ENCODE results near the gene SNX9. TPM values are rescaled to one million over a fixed set of nuclear protein-coding genes. Genes with fewer than 3 reads are reported as not detected.

SNX9 gene
- total and polyA plus RNA-seq, 9 donors: 20.2 to 36.9 (median 27.1) TPM

DNA sequence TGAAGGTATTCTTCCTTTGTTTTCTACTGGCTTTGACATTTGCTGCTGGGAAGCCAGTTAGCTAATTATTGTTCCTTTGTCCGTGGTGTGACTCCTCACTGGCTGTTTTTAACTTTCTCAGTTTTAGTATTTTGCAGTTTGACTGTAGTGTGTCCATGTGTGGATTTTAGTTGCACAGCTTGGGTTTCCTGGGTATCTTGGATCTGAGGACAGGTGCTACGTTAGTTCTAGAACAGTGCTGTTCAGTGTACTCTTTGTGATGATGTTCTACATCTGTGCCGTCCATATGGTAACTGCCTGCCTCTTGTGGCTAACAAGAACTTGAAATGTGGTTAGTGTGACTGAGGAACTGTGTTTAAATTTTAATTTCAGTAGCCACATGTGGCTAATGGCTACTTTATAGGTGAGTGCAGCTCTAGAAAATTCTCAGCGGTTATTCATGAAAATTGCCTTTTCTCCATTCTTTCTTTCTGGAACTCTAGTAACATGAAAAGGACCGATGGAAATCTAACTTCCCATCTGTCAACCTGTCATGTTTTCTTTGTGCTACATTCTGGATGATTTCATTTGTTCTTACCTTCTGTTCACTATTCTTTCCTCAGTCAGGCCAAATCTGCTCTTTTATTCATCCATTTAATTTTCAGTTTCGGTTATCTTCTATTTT lies 7.4 kb downstream of the SNX9 start:
- Histone ChIP-seq H3K27ac (ENCODE audit: low read length) (no peak overlapping the region), H3K4me3 (ENCODE audit: low read length) (no peak overlapping the region), H3K36me3 (ENCODE audit: control insufficient read depth, insufficient read depth, low read length) (peaks cover 3% of the 10 kb centered on the region), H3K4me1 (ENCODE audit: control insufficient read depth, insufficient read depth, low read length) (peaks cover 10% of the 10 kb centered on the region), H3K9me3 (replicated peaks; ENCODE audit: control insufficient read depth, low read depth, low read length) (peaks cover 2% of the 10 kb centered on the region), H3K27me3 (ENCODE audit: control insufficient read depth, insufficient read depth, low read length) (no peaks in the 10 kb centered on the region)
- DNase-seq: peak; percentile 16
- WGBS (ENCODE audit: insufficient coverage): 64% methylated on average over 3 of the region's 6 CpGs

DNA sequence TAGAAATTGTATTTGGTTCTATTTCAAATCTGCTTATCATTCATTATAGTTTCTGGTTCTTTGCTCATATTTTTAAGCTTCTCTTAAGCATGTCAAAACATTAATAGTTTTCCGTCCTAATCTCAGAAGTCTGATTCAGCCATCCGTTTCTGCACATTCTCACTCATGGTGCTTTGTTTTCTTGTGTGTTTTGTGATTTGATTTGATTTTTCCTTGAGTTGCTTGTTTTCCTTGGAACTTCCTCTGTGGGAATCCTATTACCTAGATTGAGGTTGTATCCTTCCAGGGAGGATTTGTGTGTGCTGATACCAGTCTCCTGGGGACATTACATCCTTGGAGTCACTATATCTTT lies 7.9 kb downstream of the SNX9 start:
- H3K36me3 ChIP-seq (ENCODE audit: control insufficient read depth, insufficient read depth, low read length): peaks cover 3% of the 10 kb centered on the region
- H3K27ac ChIP-seq (ENCODE audit: low read length): no peak overlapping the region
- no peak for DNase-seq
- no peaks in the 10 kb centered on the region for H3K27me3 ChIP-seq (ENCODE audit: control insufficient read depth, insufficient read depth, low read length)
- H3K9me3 ChIP-seq (replicated peaks; ENCODE audit: control insufficient read depth, low read depth, low read length): peaks cover 2% of the 10 kb centered on the region
- WGBS (ENCODE audit: insufficient coverage): no CpG with 5 or more reads among the region's 2 CpGs
- peaks cover 10% of the 10 kb centered on the region for H3K4me1 ChIP-seq (ENCODE audit: control insufficient read depth, insufficient read depth, low read length)
- H3K4me3 ChIP-seq (ENCODE audit: low read length): no peak overlapping the region

DNA sequence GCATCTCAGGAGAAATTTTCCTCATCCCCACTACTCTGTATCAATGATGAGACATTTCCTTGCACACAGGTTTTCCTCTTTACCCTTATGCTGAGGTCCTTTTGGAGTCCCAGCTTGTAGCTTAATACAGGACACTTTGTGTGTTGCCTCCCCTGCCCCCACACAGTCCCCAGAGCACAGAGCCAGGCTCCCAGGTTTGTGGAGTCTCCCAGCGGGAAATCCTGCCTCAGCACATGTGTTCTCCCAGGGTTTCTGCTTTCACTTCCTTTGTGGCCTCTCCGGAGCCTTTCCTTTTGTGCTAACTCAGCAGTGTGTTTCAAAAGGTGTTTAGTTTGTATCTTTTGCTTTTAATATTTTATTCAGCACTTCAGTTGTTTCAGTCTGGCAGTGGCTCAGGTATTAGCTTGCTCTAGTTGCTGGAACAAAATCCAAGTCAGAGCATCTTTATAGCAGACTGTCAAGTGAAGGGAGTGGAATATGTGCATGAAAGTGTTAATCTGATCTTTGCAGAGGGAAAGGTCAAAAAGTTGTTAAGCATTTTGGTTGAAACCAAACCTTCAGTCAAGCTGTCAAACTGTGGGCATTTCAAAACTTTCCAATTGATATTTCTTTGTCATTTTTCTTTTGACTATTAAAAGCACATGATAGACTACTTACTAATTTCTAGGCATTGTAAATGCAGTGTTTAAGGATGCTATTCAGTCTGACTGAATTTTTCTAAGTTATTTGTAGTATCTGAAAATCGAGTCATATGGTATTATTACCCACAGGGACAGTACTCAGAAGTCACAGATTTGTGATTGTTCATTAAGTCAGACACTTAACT lies 8.6 kb downstream of the SNX9 start:
- WGBS (ENCODE audit: insufficient coverage): no CpG with 5 or more reads among the region's 3 CpGs
- Histone ChIP-seq H3K4me3 (ENCODE audit: low read length) (no peak overlapping the region), H3K4me1 (ENCODE audit: control insufficient read depth, insufficient read depth, low read length) (peaks cover 10% of the 10 kb centered on the region), H3K27me3 (ENCODE audit: control insufficient read depth, insufficient read depth, low read length) (no peaks in the 10 kb centered on the region), H3K27ac (ENCODE audit: low read length) (no peak overlapping the region), H3K36me3 (ENCODE audit: control insufficient read depth, insufficient read depth, low read length) (peaks cover 3% of the 10 kb centered on the region), H3K9me3 (replicated peaks; ENCODE audit: control insufficient read depth, low read depth, low read length) (peaks cover 2% of the 10 kb centered on the region)
- DNase-seq: peak; percentile 46

DNA sequence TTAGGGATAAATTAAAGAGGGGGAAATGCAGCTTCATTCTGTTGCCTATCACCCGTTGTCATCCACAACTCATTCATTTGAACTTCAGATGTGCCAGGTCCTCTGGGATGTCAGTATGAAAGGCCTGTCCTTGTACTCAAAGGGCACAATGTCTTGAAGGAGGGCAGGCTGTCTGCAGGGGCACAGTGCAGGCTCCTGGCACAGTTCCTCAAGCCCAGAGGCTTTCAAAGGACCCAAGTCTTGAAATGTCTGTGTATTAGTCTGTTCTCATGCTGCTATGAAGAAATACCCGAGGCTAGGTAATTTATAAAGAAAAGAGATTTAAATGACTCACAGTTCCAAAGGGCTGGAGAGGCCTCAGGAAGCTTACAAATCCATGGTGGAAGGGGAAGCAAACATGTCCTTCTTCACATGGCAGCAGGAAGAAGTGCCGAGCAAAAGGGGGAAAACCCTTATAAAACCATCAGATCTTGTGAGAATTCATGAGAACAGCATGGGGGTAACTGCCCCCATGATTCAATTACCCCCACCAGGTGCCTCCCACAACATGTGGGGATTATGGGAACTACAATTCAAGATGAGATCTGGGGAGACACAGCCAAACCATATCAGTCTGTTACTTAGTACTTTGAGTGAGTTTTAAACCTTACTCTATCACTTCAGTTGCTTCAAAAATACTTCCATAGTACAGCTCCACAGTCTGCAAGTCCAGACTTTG lies 9.4 kb downstream of the SNX9 start:
- Histone ChIP-seq H3K4me1 (ENCODE audit: control insufficient read depth, insufficient read depth, low read length) (peaks cover 10% of the 10 kb centered on the region), H3K27ac (ENCODE audit: low read length) (no peak overlapping the region), H3K4me3 (ENCODE audit: low read length) (no peak overlapping the region), H3K9me3 (replicated peaks; ENCODE audit: control insufficient read depth, low read depth, low read length) (peaks cover 2% of the 10 kb centered on the region), H3K36me3 (ENCODE audit: control insufficient read depth, insufficient read depth, low read length) (peaks cover 3% of the 10 kb centered on the region), H3K27me3 (ENCODE audit: control insufficient read depth, insufficient read depth, low read length) (no peaks in the 10 kb centered on the region)
- WGBS (ENCODE audit: insufficient coverage): no CpG with 5 or more reads among the region's 3 CpGs
- no peak for DNase-seq

DNA sequence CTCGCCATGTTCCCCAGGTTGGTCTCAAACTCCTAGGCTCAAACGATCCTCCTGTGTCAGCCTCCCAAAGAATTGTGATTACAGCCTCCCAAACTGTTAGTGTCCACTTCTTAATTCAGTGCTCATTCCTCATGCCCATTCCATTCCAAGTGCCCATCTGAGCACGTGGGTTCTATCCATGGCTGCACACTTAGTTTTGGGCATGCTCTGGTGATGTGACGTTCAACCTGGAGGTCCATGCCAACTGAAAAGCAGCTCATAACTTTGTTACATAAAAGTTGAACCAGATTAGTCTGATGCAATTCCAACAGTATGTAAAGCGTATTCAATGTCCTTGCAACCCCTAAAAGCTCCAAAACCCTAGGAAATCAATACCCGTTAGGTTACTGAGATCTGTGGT lies 11.5 kb downstream of the SNX9 start:
- peaks cover 10% of the 10 kb centered on the region for H3K4me1 ChIP-seq (ENCODE audit: control insufficient read depth, insufficient read depth, low read length)
- H3K9me3 ChIP-seq (replicated peaks; ENCODE audit: control insufficient read depth, low read depth, low read length): peaks cover 2% of the 10 kb centered on the region
- no peaks in the 10 kb centered on the region for H3K27me3 ChIP-seq (ENCODE audit: control insufficient read depth, insufficient read depth, low read length)
- no peak overlapping the region for H3K27ac ChIP-seq (ENCODE audit: low read length)
- no peak for DNase-seq
- H3K4me3 ChIP-seq (ENCODE audit: low read length): no peak overlapping the region
- WGBS (ENCODE audit: insufficient coverage): 86% methylated on average over 2 of the region's 6 CpGs
- peaks cover 3% of the 10 kb centered on the region for H3K36me3 ChIP-seq (ENCODE audit: control insufficient read depth, insufficient read depth, low read length)

DNA sequence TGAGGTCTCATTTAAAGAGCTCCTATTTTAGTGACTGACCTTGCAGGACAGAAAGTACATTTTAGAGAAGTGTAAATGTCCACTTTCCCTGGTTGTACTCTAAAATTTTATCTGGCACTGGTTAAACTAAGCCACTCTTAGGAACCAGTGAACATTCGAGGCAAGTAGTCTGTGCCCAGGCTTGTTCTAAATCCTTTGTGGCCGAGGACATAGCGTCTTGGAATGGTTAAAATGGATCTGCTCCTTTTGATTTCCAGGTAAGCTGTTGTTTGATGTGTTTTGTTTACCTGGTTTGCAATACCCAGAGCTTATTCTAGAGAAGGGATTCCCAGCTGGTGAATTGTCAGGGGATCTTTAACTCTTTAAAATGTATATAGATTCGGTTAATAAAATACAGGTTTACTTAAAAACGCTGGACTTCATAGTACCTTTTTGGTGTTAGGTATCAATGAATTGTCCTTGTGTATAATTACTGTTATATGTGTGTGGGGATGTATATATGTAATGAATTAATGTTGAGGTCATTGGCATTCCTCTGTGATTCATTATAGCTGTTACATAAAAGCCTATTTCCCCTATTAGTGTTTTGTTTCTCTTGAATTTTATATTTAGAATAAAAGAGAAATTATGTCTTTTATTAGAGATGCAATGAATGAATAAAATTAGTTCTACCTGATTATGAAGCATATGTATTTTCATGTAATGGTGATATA lies 15.8 kb downstream of the SNX9 start:
- Histone ChIP-seq H3K9me3 (replicated peaks; ENCODE audit: control insufficient read depth, low read depth, low read length) (no peaks in the 10 kb centered on the region), H3K36me3 (ENCODE audit: control insufficient read depth, insufficient read depth, low read length) (no peaks in the 10 kb centered on the region), H3K27me3 (ENCODE audit: control insufficient read depth, insufficient read depth, low read length) (no peaks in the 10 kb centered on the region), H3K27ac (ENCODE audit: low read length) (peak overlapping the region; percentile 29), H3K4me3 (ENCODE audit: low read length) (no peak overlapping the region), H3K4me1 (ENCODE audit: control insufficient read depth, insufficient read depth, low read length) (peaks cover under 1% of the 10 kb centered on the region)
- DNase-seq: no peak
- WGBS (ENCODE audit: insufficient coverage): 40% methylated on average over 2 of the region's 5 CpGs

DNA sequence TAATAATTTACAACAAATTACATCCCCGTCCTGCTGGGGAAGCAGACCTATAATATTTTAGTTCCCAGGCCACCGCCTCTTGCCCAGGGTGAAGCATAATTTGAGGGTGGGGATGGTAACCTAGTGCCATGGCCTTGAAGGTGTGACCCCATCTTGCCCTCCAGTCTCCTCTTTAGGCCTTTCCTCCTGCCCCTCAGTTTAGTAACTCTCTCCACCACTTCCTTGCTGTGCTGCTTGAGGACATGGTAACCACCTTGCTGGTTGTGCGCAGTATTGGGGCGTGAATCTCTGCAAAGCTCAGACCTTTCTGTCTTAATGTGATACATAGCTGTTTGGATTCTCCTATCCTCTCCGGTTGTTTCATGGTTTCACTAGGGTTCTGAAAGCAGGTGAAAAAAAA lies 16.6 kb downstream of the SNX9 start:
- Histone ChIP-seq H3K27me3 (ENCODE audit: control insufficient read depth, insufficient read depth, low read length) (no peaks in the 10 kb centered on the region), H3K4me1 (ENCODE audit: control insufficient read depth, insufficient read depth, low read length) (no peaks in the 10 kb centered on the region), H3K4me3 (ENCODE audit: low read length) (no peak overlapping the region), H3K9me3 (replicated peaks; ENCODE audit: control insufficient read depth, low read depth, low read length) (no peaks in the 10 kb centered on the region), H3K36me3 (ENCODE audit: control insufficient read depth, insufficient read depth, low read length) (no peaks in the 10 kb centered on the region), H3K27ac (ENCODE audit: low read length) (no peak overlapping the region)
- 83% methylated on average over 1 of the region's 5 CpGs for WGBS (ENCODE audit: insufficient coverage)
- no peak for DNase-seq

DNA sequence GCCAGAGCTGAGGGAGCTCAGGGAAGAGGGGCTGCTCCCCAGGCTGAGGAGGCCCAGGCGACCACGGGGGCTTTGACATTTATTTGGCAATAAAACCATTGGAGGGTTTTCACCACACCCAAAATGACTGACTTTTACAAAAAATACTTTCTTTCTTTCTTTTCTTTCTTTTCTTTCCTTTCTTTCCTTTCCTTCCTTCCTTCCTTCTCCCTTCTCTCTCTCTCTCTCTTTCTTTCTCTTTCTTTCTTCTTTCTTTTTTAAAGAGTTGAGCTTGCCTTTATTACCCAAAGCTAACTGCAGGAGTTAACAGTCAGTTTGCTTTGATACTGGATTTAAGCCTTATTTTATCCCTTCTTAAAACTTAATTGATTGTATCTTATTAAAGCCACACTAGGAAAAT lies 17.2 kb downstream of the SNX9 start:
- no CpG with 5 or more reads among the region's 2 CpGs for WGBS (ENCODE audit: insufficient coverage)
- Histone ChIP-seq H3K27ac (ENCODE audit: low read length) (no peak overlapping the region), H3K4me1 (ENCODE audit: control insufficient read depth, insufficient read depth, low read length) (no peaks in the 10 kb centered on the region), H3K9me3 (replicated peaks; ENCODE audit: control insufficient read depth, low read depth, low read length) (no peaks in the 10 kb centered on the region), H3K4me3 (ENCODE audit: low read length) (no peak overlapping the region), H3K36me3 (ENCODE audit: control insufficient read depth, insufficient read depth, low read length) (no peaks in the 10 kb centered on the region), H3K27me3 (ENCODE audit: control insufficient read depth, insufficient read depth, low read length) (no peaks in the 10 kb centered on the region)
- no peak for DNase-seq

DNA sequence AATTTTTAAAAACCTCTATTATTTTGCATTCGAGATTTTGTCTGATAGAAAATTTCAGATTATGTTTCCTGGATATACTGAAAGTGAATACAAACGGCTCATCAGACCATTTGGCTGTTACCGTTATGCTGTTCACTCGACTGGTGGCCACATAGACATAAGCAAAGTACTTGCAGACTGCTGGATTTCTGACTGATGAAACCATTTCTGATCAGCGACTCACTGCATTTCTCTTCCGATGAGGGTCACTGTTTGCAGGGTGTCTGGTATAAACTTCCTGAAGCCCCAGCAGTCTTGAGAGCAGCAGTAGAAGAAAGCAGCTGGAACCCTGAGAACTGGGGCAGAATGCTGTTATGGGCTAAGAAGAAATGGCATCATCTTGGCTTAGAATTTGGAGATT lies 17.7 kb downstream of the SNX9 start:
- 36% methylated on average over 3 of the region's 6 CpGs for WGBS (ENCODE audit: insufficient coverage)
- no peaks in the 10 kb centered on the region for H3K27me3 ChIP-seq (ENCODE audit: control insufficient read depth, insufficient read depth, low read length)
- peaks cover under 1% of the 10 kb centered on the region for H3K4me1 ChIP-seq (ENCODE audit: control insufficient read depth, insufficient read depth, low read length)
- H3K4me3 ChIP-seq (ENCODE audit: low read length): no peak overlapping the region
- no peaks in the 10 kb centered on the region for H3K36me3 ChIP-seq (ENCODE audit: control insufficient read depth, insufficient read depth, low read length)
- no peak overlapping the region for H3K27ac ChIP-seq (ENCODE audit: low read length)
- no peak for DNase-seq
- no peaks in the 10 kb centered on the region for H3K9me3 ChIP-seq (replicated peaks; ENCODE audit: control insufficient read depth, low read depth, low read length)
